Loucy (cell line): Measurements from ENCODE around the gene LYPLAL1.

Experiments used
- H2AFZ ChIP-seq: fragments of 200-600 bp; sonication (generic); 2 replicates; pipeline ENCODE4 v1.6.0; 2016; ENCODE audit warnings: antibody characterized with exemption, mild to moderate bottlenecking, low read length, moderate library complexity
- H3F3A ChIP-seq: fragments of 200-600 bp; 2 replicates; pipeline ENCODE4 v1.6.0; 2016; ENCODE audit warnings: antibody characterized with exemption, low read depth, mild to moderate bottlenecking
- H3K27me3 ChIP-seq: fragments of 200-600 bp; sonication (generic); 2 replicates; pipeline ENCODE4 v1.6.1; 2014; ENCODE audit warnings: low read length, mild to moderate bottlenecking; ENCODE audit not compliant: insufficient read depth, poor library complexity, severe bottlenecking
- H3K36me3 ChIP-seq: fragments of 200-600 bp; sonication (generic); 2 replicates; pipeline ENCODE4 v1.6.1; 2016; ENCODE audit warnings: low read length; ENCODE audit not compliant: insufficient read depth
- H3K4me1 ChIP-seq: fragments of 200-600 bp; sonication (generic); 2 replicates; pipeline ENCODE4 v1.5.1; 2014; ENCODE audit warnings: low read length, mild to moderate bottlenecking; ENCODE audit not compliant: insufficient read depth, poor library complexity, severe bottlenecking
- H3K4me2 ChIP-seq: fragments of 200-600 bp; sonication (generic); 2 replicates; pipeline ENCODE4 v1.6.0; 2014; ENCODE audit warnings: antibody characterized with exemption, low read length, low read depth, mild to moderate bottlenecking; ENCODE audit not compliant: poor library complexity, severe bottlenecking
- H3K4me3 ChIP-seq: fragments of 200-600 bp; sonication (generic); 2 replicates; pipeline ENCODE4 v1.5.1; 2014; ENCODE audit warnings: low read length, mild to moderate bottlenecking, mixed read lengths; ENCODE audit not compliant: poor library complexity, severe bottlenecking
- H3K79me2 ChIP-seq: fragments of 200-600 bp; sonication (generic); 2 replicates; pipeline ENCODE4 v1.6.1; 2014; ENCODE audit warnings: low read length; ENCODE audit not compliant: insufficient read depth
- H3K9ac ChIP-seq: fragments of 200-600 bp; sonication (generic); 2 replicates; pipeline ENCODE4 v1.6.0; 2014; ENCODE audit warnings: mild to moderate bottlenecking, low read depth, low read length, moderate library complexity; ENCODE audit not compliant: poor library complexity, severe bottlenecking
- H3K9me2 ChIP-seq: fragments of 200-600 bp; sonication (generic); replicated peaks from 2 replicates; pipeline ENCODE4 v1.6.1; 2016; ENCODE audit warnings: low read depth, low read length, mixed read lengths
- H3K9me3 ChIP-seq: fragments of 200-600 bp; sonication (generic); 2 replicates; pipeline ENCODE4 v1.6.1; 2014; ENCODE audit warnings: mild to moderate bottlenecking, antibody characterized with exemption, low read length, low read depth; ENCODE audit not compliant: insufficient read depth
- H4K20me1 ChIP-seq: fragments of 200-600 bp; sonication (generic); 2 replicates; pipeline ENCODE4 v1.6.0; 2014; ENCODE audit warnings: antibody characterized with exemption, low read length, mild to moderate bottlenecking; ENCODE audit not compliant: insufficient read depth, poor library complexity, severe bottlenecking
- CTCF ChIP-seq: fragments of 200-600 bp; sonication (generic); conservative IDR thresholded peaks from 2 replicates; pipeline ENCODE4 v1.5.1; 2014; ENCODE audit warnings: mild to moderate bottlenecking, antibody characterized with exemption, low read length
- EZH2phosphoT487 ChIP-seq: fragments of 200-600 bp; IDR thresholded peaks from 2 replicates; pipeline ENCODE4 v1.6.1; 2018; ENCODE audit warnings: antibody characterized with exemption, mild to moderate bottlenecking, moderate library complexity, borderline replicate concordance

The LYPLAL1 gene

GRCh38 chr1:219161371-219161770, 12.3 kb upstream of the LYPLAL1 start:
- Histone ChIP-seq H3K9ac (no peak overlapping the region), H3K4me1 (no peaks in the 10 kb centered on the region), H3K79me2 (no peaks in the 10 kb centered on the region), H3K4me2 (no peak overlapping the region), H3F3A (no peaks in the 10 kb centered on the region), H4K20me1 (no peaks in the 10 kb centered on the region), H3K9me3 (no peaks in the 10 kb centered on the region), H3K9me2 (no peaks in the 10 kb centered on the region), H3K36me3 (no peaks in the 10 kb centered on the region), H3K4me3 (no peak overlapping the region), H3K27me3 (no peaks in the 10 kb centered on the region), H2AFZ (no peak overlapping the region)
- TF ChIP-seq CTCF (no peak), EZH2phosphoT487 (no peak)

GRCh38 chr1:219163401-219163954, 10.2 kb upstream of the LYPLAL1 start:
- no peak overlapping the region for H3K4me3 ChIP-seq
- TF ChIP-seq CTCF (no peak), EZH2phosphoT487 (no peak)
- H3K27me3 ChIP-seq = no peaks in the 10 kb centered on the region
- H3K36me3 ChIP-seq = no peaks in the 10 kb centered on the region
- no peaks in the 10 kb centered on the region for H3K9me2 ChIP-seq
- H3F3A ChIP-seq = no peaks in the 10 kb centered on the region
- no peak overlapping the region for H3K4me2 ChIP-seq
- no peak overlapping the region for H2AFZ ChIP-seq
- no peaks in the 10 kb centered on the region for H3K9me3 ChIP-seq
- no peak overlapping the region for H3K9ac ChIP-seq
- H3K79me2 ChIP-seq = no peaks in the 10 kb centered on the region
- H3K4me1 ChIP-seq = no peaks in the 10 kb centered on the region
- H4K20me1 ChIP-seq = no peaks in the 10 kb centered on the region

GRCh38 chr1:219171192-219171935, 2.3 kb upstream of the LYPLAL1 start:
- Histone ChIP-seq H3K9me2 (no peaks in the 10 kb centered on the region), H3K36me3 (no peaks in the 10 kb centered on the region), H4K20me1 (peaks cover 14% of the 10 kb centered on the region), H3K4me1 (peaks cover 22% of the 10 kb centered on the region), H3K27me3 (no peaks in the 10 kb centered on the region), H3K4me2 (no peak overlapping the region), H3K9me3 (no peaks in the 10 kb centered on the region), H3K79me2 (peaks cover 26% of the 10 kb centered on the region), H3K9ac (no peak overlapping the region), H2AFZ (no peak overlapping the region), H3K4me3 (no peak overlapping the region), H3F3A (no peaks in the 10 kb centered on the region)
- TF ChIP-seq CTCF (no peak), EZH2phosphoT487 (no peak)
